GM23338 (cell line): ENCODE results near the gene SLC12A7. TPM values are rescaled to one million over a fixed set of nuclear protein-coding genes. Genes with fewer than 3 reads are reported as not detected.

ENCODE experiments used
- ATAC-seq: fragments of 200-7000 bp; cut with Tn5 transposase; 3 replicates; pipeline ENCODE4 v1.9.1; 2020
- DNase-seq: peaks from one replicate; pipeline ENCODE4 v3.0.0-alpha.2; 2015; ENCODE audit warnings: low spot score
- H2AFZ ChIP-seq: fragments of 200-600 bp; sonication (generic); 2 replicates; pipeline ENCODE4 v1.8.0; 2016; ENCODE audit warnings: antibody characterized with exemption, mild to moderate bottlenecking, moderate library complexity
- H3F3A ChIP-seq: fragments of 200-600 bp; sonication (generic); replicated peaks from 2 replicates; pipeline ENCODE4 v1.8.0; 2017; ENCODE audit warnings: antibody characterized with exemption, mixed run types, low read depth
- H3K27ac ChIP-seq: fragments of 200-600 bp; sonication (generic); 2 replicates; pipeline ENCODE4 v1.6.1; 2016; ENCODE audit warnings: low read depth
- H3K27me3 ChIP-seq: fragments of 200-600 bp; sonication (generic); 2 replicates; pipeline ENCODE4 v1.8.0; 2016; ENCODE audit warnings: mild to moderate bottlenecking, mixed run types, moderate library complexity; ENCODE audit not compliant: insufficient read depth
- H3K36me3 ChIP-seq: fragments of 200-600 bp; sonication (generic); 2 replicates; pipeline ENCODE4 v1.8.0; 2016; ENCODE audit warnings: mild to moderate bottlenecking; ENCODE audit not compliant: insufficient read depth
- H3K4me1 ChIP-seq: fragments of 200-600 bp; sonication (generic); 2 replicates; pipeline ENCODE4 v1.8.0; 2016; ENCODE audit warnings: mild to moderate bottlenecking, moderate library complexity; ENCODE audit not compliant: insufficient read depth
- H3K4me2 ChIP-seq: fragments of 200-600 bp; sonication (generic); 2 replicates; pipeline ENCODE4 v1.7.1; 2017; ENCODE audit warnings: mixed run types
- H3K4me3 ChIP-seq: fragments of 200-600 bp; sonication (generic); 2 replicates; pipeline ENCODE4 v1.6.1; 2016; ENCODE audit warnings: mixed run types
- H3K79me2 ChIP-seq: fragments of 200-600 bp; sonication (generic); replicated peaks from 2 replicates; pipeline ENCODE4 v1.8.0; 2017; ENCODE audit warnings: mild to moderate bottlenecking; ENCODE audit not compliant: insufficient read depth
- H3K9me2 ChIP-seq: fragments of 200-600 bp; sonication (generic); 2 replicates; pipeline ENCODE4 v1.8.0; 2017; ENCODE audit not compliant: insufficient read depth
- H4K20me1 ChIP-seq: fragments of 200-600 bp; sonication (generic); replicated peaks from 2 replicates; pipeline ENCODE4 v1.8.0; 2017; ENCODE audit warnings: mild to moderate bottlenecking; ENCODE audit not compliant: insufficient read depth
- H3K27ac Mint-ChIP-seq: 2 replicates; pipeline ENCODE4 v1.8.0; 2020; ENCODE audit warnings: inconsistent platforms, mild to moderate bottlenecking, moderate library complexity, mixed read lengths
- H3K27me3 Mint-ChIP-seq: 3 replicates; pipeline ENCODE4 v1.8.0; 2022; ENCODE audit warnings: low read depth, mild to moderate bottlenecking, moderate library complexity, mixed read lengths, inconsistent platforms; ENCODE audit not compliant: insufficient read depth, poor library complexity
- H3K36me3 Mint-ChIP-seq: 3 replicates; pipeline ENCODE4 v1.8.0; 2021; ENCODE audit warnings: low read depth, mild to moderate bottlenecking, inconsistent platforms, moderate library complexity, mixed read lengths
- H3K4me1 Mint-ChIP-seq: 3 replicates; pipeline ENCODE4 v1.8.0; 2020; ENCODE audit warnings: mild to moderate bottlenecking, inconsistent platforms, mixed read lengths
- H3K4me3 Mint-ChIP-seq: 3 replicates; pipeline ENCODE4 v1.8.0; 2021; ENCODE audit warnings: moderate library complexity, mild to moderate bottlenecking, inconsistent platforms, mixed read lengths
- H3K9me3 Mint-ChIP-seq: 3 replicates; pipeline ENCODE4 v1.8.0; 2020; ENCODE audit warnings: moderate library complexity, mild to moderate bottlenecking, inconsistent platforms, mixed read lengths
- CREB1 ChIP-seq: fragments of 250-450 bp; sonication (Bioruptor Pico); IDR thresholded peaks from 2 replicates; pipeline ENCODE4 v1.5.0; 2020; ENCODE audit warnings: low read depth, mild to moderate bottlenecking, moderate library complexity
- EZH2 ChIP-seq: fragments of 200-600 bp; sonication (generic); IDR thresholded peaks from one replicate; pipeline ENCODE4 v1.8.0; 2017; ENCODE audit warnings: antibody characterized with exemption, mild to moderate bottlenecking, low read depth; ENCODE audit not compliant: unreplicated experiment
- EZH2phosphoT487 ChIP-seq: fragments of 200-600 bp; sonication (generic); IDR thresholded peaks from one replicate; pipeline ENCODE4 v1.8.1; 2018; ENCODE audit warnings: antibody characterized with exemption; ENCODE audit not compliant: unreplicated experiment
- POLR2AphosphoS5 ChIP-seq: IDR thresholded peaks from 2 replicates; pipeline ENCODE4 v1.6.1; 2016; ENCODE audit warnings: antibody characterized with exemption, low read depth
- ZNF114 ChIP-seq: fragments of 250-450 bp; sonication (Bioruptor Pico); IDR thresholded peaks from 2 replicates; pipeline ENCODE4 v1.5.0; 2020; ENCODE audit warnings: mild to moderate bottlenecking, moderate library complexity
- ZNF331 ChIP-seq: fragments of 250-450 bp; sonication (Bioruptor Pico); IDR thresholded peaks from 2 replicates; pipeline ENCODE4 v1.5.0; 2020; ENCODE audit warnings: low read depth, mild to moderate bottlenecking, moderate library complexity
- ZNF462 ChIP-seq: fragments of 250-450 bp; sonication (Bioruptor Pico); IDR thresholded peaks from 2 replicates; pipeline ENCODE4 v1.5.0; 2020; ENCODE audit warnings: mild to moderate bottlenecking, moderate library complexity
- polyA plus RNA-seq: library from polyadenylated mRNA; unstranded; fragments of >200 nt; fragmentation: Nextera tagmentation; extraction: Ambion mirVana; gene quantifications from 2 replicates; pipeline ENCODE4 v1.2.1, GENCODE V29; 2016
- total RNA-seq: library from RNA; depleted of rRNA; stranded (reverse); fragments of >200 nt; shearing (Covaris generic); gene quantifications from 2 replicates; pipeline ENCODE4 v1.2.3, GENCODE V29; 2014

SLC12A7 gene
- total and polyA plus RNA-seq, 2 experiments from 2014 or later: 7.4 to 32.2 TPM

GRCh38 chr5:1120236-1120999, 8.6 kb upstream of the SLC12A7 start:
- Histone ChIP-seq H3K4me2 (no peak overlapping the region), H3K36me3 (no peaks in the 10 kb centered on the region), H3K27ac (no peak overlapping the region), H3K27me3 (no peaks in the 10 kb centered on the region), H3K4me1 (no peaks in the 10 kb centered on the region), H2AFZ (no peak overlapping the region), H3K4me3 (no peak overlapping the region), H3F3A (0 out of 2 replicates have a peak, but pooled peaks cover 4% of the 10 kb centered on the region), H3K9me2 (no peaks in the 10 kb centered on the region), H3K79me2 (no peaks in the 10 kb centered on the region), H4K20me1 (no peaks in the 10 kb centered on the region)
- DNase-seq (no peak), ATAC-seq (no peak)
- H3K27me3 Mint-ChIP-seq: peaks cover 3% of the 10 kb centered on the region
- H3K4me3 Mint-ChIP-seq: no peak overlapping the region; the same call in 2 of the 3 replicates
- no peaks in the 10 kb centered on the region; the same call in 2 of the 3 replicates for H3K36me3 Mint-ChIP-seq
- no peak overlapping the region for H3K27ac Mint-ChIP-seq
- TF ChIP-seq EZH2 (no peak), ZNF331 (no peak), POLR2AphosphoS5 (no peak)
- no peaks in the 10 kb centered on the region; the same call in 2 of the 3 replicates for H3K9me3 Mint-ChIP-seq
- peaks cover 11% of the 10 kb centered on the region for H3K4me1 Mint-ChIP-seq

GRCh38 chr5:1119312-1119831, 7.5 kb upstream of the SLC12A7 start:
- Mint-ChIP-seq H3K4me3 (no peak overlapping the region), H3K27me3 (peaks cover 5% of the 10 kb centered on the region), H3K36me3 (no peaks in the 10 kb centered on the region; the same call in 2 of the 3 replicates), H3K9me3 (no peaks in the 10 kb centered on the region), H3K27ac (no peak overlapping the region), H3K4me1 (peaks cover 11% of the 10 kb centered on the region)
- Histone ChIP-seq H3K4me1 (no peaks in the 10 kb centered on the region), H2AFZ (no peak overlapping the region), H3K27me3 (no peaks in the 10 kb centered on the region), H3K27ac (no peak overlapping the region), H3K36me3 (no peaks in the 10 kb centered on the region), H3K79me2 (no peaks in the 10 kb centered on the region), H3K4me2 (no peak overlapping the region), H3F3A (0 out of 2 replicates have a peak, but pooled peaks cover 4% of the 10 kb centered on the region), H3K4me3 (no peak overlapping the region), H4K20me1 (no peaks in the 10 kb centered on the region), H3K9me2 (no peaks in the 10 kb centered on the region)
- TF ChIP-seq CREB1 (no peak), ZNF114 (CRISPR knock-in tag) (no peak), POLR2AphosphoS5 (no peak), ZNF462 (CRISPR knock-in tag) (no peak), EZH2phosphoT487 (no peak)
- DNase-seq (no peak), ATAC-seq (no peak)
